Ascending aorta (tissue), 2 donors: ENCODE measurements around the gene SMIM14. TPM values are rescaled to one million over a fixed set of nuclear protein-coding genes. Genes with fewer than 3 reads are reported as not detected.

ENCODE experiments used
- DNase-seq, 2 donors: peaks; one replicate each; pipeline ENCODE4 v3.0.0-alpha.2; 2019; ENCODE audit warnings: low spot score in 2 of 2
- H3K27ac ChIP-seq, 2 donors: fragments of 200-600 bp; sonication (generic); one replicate each; pipeline ENCODE4 v1.5.1; 2016 to 2017; ENCODE audit warnings: mild to moderate bottlenecking in 1 of 2
- H3K27me3 ChIP-seq: fragments of 200-600 bp; sonication (generic); one replicate; pipeline ENCODE4 v1.5.1; 2017
- H3K36me3 ChIP-seq, 2 donors: fragments of 200-600 bp; sonication (generic); one replicate each; pipeline ENCODE4 v1.5.1; 2016
- H3K4me1 ChIP-seq, 2 donors: fragments of 200-600 bp; sonication (generic); one replicate each; pipeline ENCODE4 v1.5.1; 2016 to 2017; ENCODE audit warnings: mild to moderate bottlenecking in 1 of 2
- H3K4me3 ChIP-seq, 2 donors: fragments of 200-600 bp; sonication (generic); one replicate each; pipeline ENCODE4 v1.5.1; 2016 to 2017; ENCODE audit warnings: mild to moderate bottlenecking in 1 of 2
- H3K9me3 ChIP-seq, 2 donors: fragments of 200-600 bp; sonication (generic); one replicate each; pipeline ENCODE4 v1.5.1; 2016
- CTCF ChIP-seq, 3 experiments: fragments of 200-600 bp in 2 of 3; fragments of 450-650 bp in 1 of 3; sonication (generic) in 2 of 3; IDR thresholded peaks; one replicate each; pipeline ENCODE4 v1.5.1; 2016 to 2019; ENCODE audit warnings: antibody characterized with exemption in 3 of 3, mild to moderate bottlenecking in 1 of 3, moderate library complexity in 1 of 3
- intact Hi-C: fragments of 100-400 bp; cut with DNase I; formaldehyde crosslinking; loops from one replicate; pipeline ENCODE4 v1.15.1; 2023
- total RNA-seq: library from RNA; depleted of rRNA; stranded (reverse); fragments of >200 nt; gene quantifications from one replicate; pipeline ENCODE4 v1.1.0, GENCODE V29; 2016

Gene SMIM14
- total RNA-seq, 1 donor from 2014 or later, result 48.2 TPM

- peaks cover 16 to 37% of the 10 kb centered on the region in 2 donors for H3K36me3 ChIP-seq
- no peak for DNase-seq
- intact Hi-C loops, result no loop called here
- H3K27me3 ChIP-seq, result no peaks in the 10 kb centered on the region
- H3K4me3 ChIP-seq, result no peak overlapping the region
- no peaks in the 10 kb centered on the region for H3K9me3 ChIP-seq
- H3K4me1 ChIP-seq, result peaks cover 0 to 3% of the 10 kb centered on the region in 2 donors
- H3K27ac ChIP-seq, result no peak overlapping the region
- TF ChIP-seq CTCF (IDR thresholded peaks at IDR 0.05), result no peak
Measured at GRCh38 chr4:39497909-39498726, 140.5 kb downstream of the SMIM14 start.

Other genes with a start within 250 kb of the SMIM14 start
- not detected for gene KLB, start 231.9 kb downstream of the SMIM14 start, total RNA-seq
- 1,701 TPM for gene RPL9, start 179.9 kb downstream of the SMIM14 start, total RNA-seq
- gene LIAS, start 179.8 kb downstream of the SMIM14 start, total RNA-seq, result 2.9 TPM
- gene UGDH, start 111.4 kb downstream of the SMIM14 start, total RNA-seq, result 81.1 TPM
- gene UBE2K, start 59.3 kb upstream of the SMIM14 start, total RNA-seq, result 9.7 TPM